Hepatocyte (in vitro differentiated cells): ENCODE measurements around the gene IGDCC3.

ENCODE experiments used
- EZH2 ChIP-seq: fragments of 200-600 bp; sonication (generic); IDR thresholded peaks from 2 replicates; pipeline ENCODE4 v1.6.1; 2016; ENCODE audit warnings: antibody characterized with exemption, mild to moderate bottlenecking, borderline replicate concordance
- EZH2phosphoT487 ChIP-seq: fragments of 200-600 bp; sonication (generic); IDR thresholded peaks from one replicate; pipeline ENCODE4 v1.6.1; 2018; ENCODE audit warnings: antibody characterized with exemption, mild to moderate bottlenecking, low read depth, moderate library complexity; ENCODE audit not compliant: unreplicated experiment, severe bottlenecking
- TF ChIP-seq, protein P1 (sequence below): fragments of 200-600 bp; sonication (generic); IDR thresholded peaks from 2 replicates; pipeline ENCODE4 v1.5.1; 2016; ENCODE audit warnings: antibody characterized with exemption, mild to moderate bottlenecking; ENCODE audit not compliant: poor library complexity

GRCh38 chr15:65410036-65410435 lies 32.2 kb upstream of the IGDCC3 start:
- TF ChIP-seq EZH2, result no peak
- TF ChIP-seq, protein P1, sequence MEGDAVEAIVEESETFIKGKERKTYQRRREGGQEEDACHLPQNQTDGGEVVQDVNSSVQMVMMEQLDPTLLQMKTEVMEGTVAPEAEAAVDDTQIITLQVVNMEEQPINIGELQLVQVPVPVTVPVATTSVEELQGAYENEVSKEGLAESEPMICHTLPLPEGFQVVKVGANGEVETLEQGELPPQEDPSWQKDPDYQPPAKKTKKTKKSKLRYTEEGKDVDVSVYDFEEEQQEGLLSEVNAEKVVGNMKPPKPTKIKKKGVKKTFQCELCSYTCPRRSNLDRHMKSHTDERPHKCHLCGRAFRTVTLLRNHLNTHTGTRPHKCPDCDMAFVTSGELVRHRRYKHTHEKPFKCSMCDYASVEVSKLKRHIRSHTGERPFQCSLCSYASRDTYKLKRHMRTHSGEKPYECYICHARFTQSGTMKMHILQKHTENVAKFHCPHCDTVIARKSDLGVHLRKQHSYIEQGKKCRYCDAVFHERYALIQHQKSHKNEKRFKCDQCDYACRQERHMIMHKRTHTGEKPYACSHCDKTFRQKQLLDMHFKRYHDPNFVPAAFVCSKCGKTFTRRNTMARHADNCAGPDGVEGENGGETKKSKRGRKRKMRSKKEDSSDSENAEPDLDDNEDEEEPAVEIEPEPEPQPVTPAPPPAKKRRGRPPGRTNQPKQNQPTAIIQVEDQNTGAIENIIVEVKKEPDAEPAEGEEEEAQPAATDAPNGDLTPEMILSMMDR, result no peak
- no peak for TF ChIP-seq EZH2phosphoT487
